Karpas-422 (cell line): ENCODE results near the gene HOXD12. TPM values are rescaled to one million over a fixed set of nuclear protein-coding genes. Genes with fewer than 3 reads are reported as not detected.

Experiments used
- DNase-seq: peaks from one replicate; pipeline ENCODE4 v3.0.0-alpha.2; 2015
- H2AFZ ChIP-seq: fragments of 200-600 bp; sonication (generic); 2 replicates; pipeline ENCODE4 v1.6.1; 2014; ENCODE audit warnings: antibody characterized with exemption, low read length, mixed read lengths
- H3K27ac ChIP-seq: fragments of 200-600 bp; sonication (generic); 2 replicates; pipeline ENCODE4 v1.5.1; 2014; ENCODE audit warnings: mild to moderate bottlenecking, low read length, moderate library complexity
- H3K27me3 ChIP-seq: fragments of 200-600 bp; sonication (generic); 2 replicates; pipeline ENCODE4 v1.6.1; 2014; ENCODE audit warnings: low read length, mixed read lengths
- H3K36me3 ChIP-seq: fragments of 200-600 bp; sonication (generic); 2 replicates; pipeline ENCODE4 v1.6.1; 2014; ENCODE audit warnings: low read length, mixed read lengths; ENCODE audit not compliant: insufficient read depth
- H3K4me1 ChIP-seq: fragments of 200-600 bp; sonication (generic); 2 replicates; pipeline ENCODE4 v1.6.1; 2014; ENCODE audit warnings: mild to moderate bottlenecking, low read length, mixed read lengths
- H3K4me2 ChIP-seq: fragments of 200-600 bp; sonication (generic); 2 replicates; pipeline ENCODE4 v1.6.1; 2014; ENCODE audit warnings: low read length, low read depth, mild to moderate bottlenecking; ENCODE audit not compliant: poor library complexity, severe bottlenecking
- H3K4me3 ChIP-seq: fragments of 200-600 bp; sonication (generic); 2 replicates; pipeline ENCODE4 v1.5.1; 2014; ENCODE audit warnings: mild to moderate bottlenecking, antibody characterized with exemption, low read length, mixed read lengths
- H3K79me2 ChIP-seq: fragments of 200-600 bp; sonication (generic); 2 replicates; pipeline ENCODE4 v1.6.1; 2014; ENCODE audit warnings: mild to moderate bottlenecking, low read length, mixed read lengths
- H3K9ac ChIP-seq: fragments of 200-600 bp; sonication (generic); 2 replicates; pipeline ENCODE4 v1.6.0; 2014; ENCODE audit warnings: low read length
- H3K9me2 ChIP-seq: fragments of 200-600 bp; sonication (generic), shearing (Covaris generic); replicated peaks from 2 replicates; pipeline ENCODE4 v1.6.0; 2014; ENCODE audit warnings: mild to moderate bottlenecking, low read length, moderate library complexity; ENCODE audit not compliant: insufficient read depth
- H3K9me3 ChIP-seq: fragments of 300-700, 200-600 bp; sonication (generic); 2 replicates; pipeline ENCODE4 v1.6.1; 2014; ENCODE audit warnings: low read length, mixed read lengths
- H4K20me1 ChIP-seq: fragments of 200-600 bp; sonication (generic); 2 replicates; pipeline ENCODE4 v1.6.1; 2014; ENCODE audit warnings: mild to moderate bottlenecking, antibody characterized with exemption, low read length, low read depth; ENCODE audit not compliant: insufficient read depth
- small RNA-seq: library from RNA; depleted of rRNA; stranded (forward); fragments of <200 nt; gene quantifications from one replicate; pipeline ENCODE3, GENCODE V24; 2014
- total RNA-seq: library from RNA; depleted of rRNA; stranded (reverse); fragments of >200 nt; shearing (Covaris generic); gene quantifications from 2 replicates; pipeline ENCODE4 v1.2.3, GENCODE V29; 2014; ENCODE audit warnings: low replicate concordance; rRNA removed

HOXD12 gene
- total RNA-seq, 1 experiment from 2014 or later = 1.0 TPM

- H3K9ac ChIP-seq = no peak overlapping the region
- H3K36me3 ChIP-seq = no peaks in the 10 kb centered on the region
- H3K9me3 ChIP-seq = no peaks in the 10 kb centered on the region
- H3K27me3 ChIP-seq = no peaks in the 10 kb centered on the region
- H3K9me2 ChIP-seq = no peaks in the 10 kb centered on the region
- H2AFZ ChIP-seq = no peak overlapping the region
- no peak for DNase-seq
- no peaks in the 10 kb centered on the region for H3K79me2 ChIP-seq
- H4K20me1 ChIP-seq = no peaks in the 10 kb centered on the region
- no peaks in the 10 kb centered on the region for H3K4me1 ChIP-seq
- H3K4me3 ChIP-seq = no peak overlapping the region
- no peak overlapping the region for H3K4me2 ChIP-seq
- H3K27ac ChIP-seq = no peak overlapping the region
Measured at GRCh38 chr2:176148751-176149421, 49.3 kb downstream of the HOXD12 start.

GRCh38 chr2:176149481-176149938 is 49.9 kb downstream of the HOXD12 start:
- Histone ChIP-seq H3K79me2 (no peaks in the 10 kb centered on the region), H3K36me3 (no peaks in the 10 kb centered on the region), H3K4me2 (no peak overlapping the region), H3K27me3 (no peaks in the 10 kb centered on the region), H3K9ac (no peak overlapping the region), H3K27ac (no peak overlapping the region), H3K4me3 (no peak overlapping the region), H4K20me1 (no peaks in the 10 kb centered on the region), H2AFZ (no peak overlapping the region), H3K4me1 (no peaks in the 10 kb centered on the region), H3K9me2 (no peaks in the 10 kb centered on the region), H3K9me3 (no peaks in the 10 kb centered on the region)
- no peak for DNase-seq

GRCh38 chr2:176149939-176150583 is 50.5 kb downstream of the HOXD12 start:
- H3K9me2 ChIP-seq = no peaks in the 10 kb centered on the region
- H3K36me3 ChIP-seq = no peaks in the 10 kb centered on the region
- H3K4me1 ChIP-seq = no peaks in the 10 kb centered on the region
- H3K4me2 ChIP-seq = no peak overlapping the region
- no peaks in the 10 kb centered on the region for H3K27me3 ChIP-seq
- H3K27ac ChIP-seq = no peak overlapping the region
- no peak overlapping the region for H3K9ac ChIP-seq
- no peak overlapping the region for H3K4me3 ChIP-seq
- H4K20me1 ChIP-seq = no peaks in the 10 kb centered on the region
- no peaks in the 10 kb centered on the region for H3K9me3 ChIP-seq
- H2AFZ ChIP-seq = no peak overlapping the region
- H3K79me2 ChIP-seq = no peaks in the 10 kb centered on the region
- no peak for DNase-seq

GRCh38 chr2:176150584-176151441 is 51.2 kb downstream of the HOXD12 start:
- Histone ChIP-seq H3K4me1 (no peaks in the 10 kb centered on the region), H4K20me1 (no peaks in the 10 kb centered on the region), H3K9me3 (no peaks in the 10 kb centered on the region), H3K4me2 (no peak overlapping the region), H3K27ac (no peak overlapping the region), H3K9me2 (no peaks in the 10 kb centered on the region), H3K4me3 (no peak overlapping the region), H3K27me3 (no peaks in the 10 kb centered on the region), H3K36me3 (no peaks in the 10 kb centered on the region), H2AFZ (no peak overlapping the region), H3K79me2 (no peaks in the 10 kb centered on the region), H3K9ac (no peak overlapping the region)
- DNase-seq = no peak

- no peaks in the 10 kb centered on the region for H3K9me3 ChIP-seq
- H3K9me2 ChIP-seq = no peaks in the 10 kb centered on the region
- H3K27ac ChIP-seq = no peak within 1 kb of the TSS
- no peak within 1 kb of the TSS for H3K4me3 ChIP-seq
- H3K4me2 ChIP-seq = no peak within 1 kb of the TSS
- no peak within 1 kb of the TSS for H3K9ac ChIP-seq
- no peak for DNase-seq
- no peaks in the 10 kb centered on the region for H3K79me2 ChIP-seq
- H4K20me1 ChIP-seq = no peaks in the 10 kb centered on the region
- no peaks in the 10 kb centered on the region for H3K36me3 ChIP-seq
- H3K4me1 ChIP-seq = no peaks in the 10 kb centered on the region
- no peak within 1 kb of the TSS for H2AFZ ChIP-seq
- no peaks in the 10 kb centered on the region for H3K27me3 ChIP-seq
Measured at GRCh38 chr2:176151442-176152287, 52.1 kb downstream of the HOXD12 start, which contains the start of gene HOXD4. HOXD4 (plus strand) TSS chr2:176151550; CDS start chr2:176151634, 84 bp downstream.

Small RNA genes within 50 kb of the gene (small RNA-seq; reads per million reads assigned to genes)
- 4.2 reads per million, percentile 75 among the genes with 10 or more reads in this experiment for gene MIR10B

Other genes starting within 250 kb of the HOXD12 start
- gene LNPK, start 97.5 kb upstream of the HOXD12 start, total RNA-seq = 17.1 and 69.0 TPM in 2 replicates
- gene EVX2, start 15.8 kb upstream of the HOXD12 start, total RNA-seq = not detected in 2 replicates
- gene HOXD13, start 7.1 kb upstream of the HOXD12 start, total RNA-seq = not detected in 2 replicates
- not detected in 2 replicates for gene HOXD11, start 7.5 kb downstream of the HOXD12 start, total RNA-seq
- gene HOXD10, start 17.0 kb downstream of the HOXD12 start, total RNA-seq = not detected in 2 replicates
- gene HOXD9, start 22.9 kb downstream of the HOXD12 start, total RNA-seq = not detected in 2 replicates
- not detected in 2 replicates for gene HOXD8, start 29.9 kb downstream of the HOXD12 start, total RNA-seq
- not detected in 2 replicates for gene HOXD4, start 51.8 kb downstream of the HOXD12 start, total RNA-seq
- not detected in 2 replicates for gene HOXD3, start 57.5 kb downstream of the HOXD12 start, total RNA-seq
- not detected in 2 replicates for gene HOXD1, start 88.9 kb downstream of the HOXD12 start, total RNA-seq
- 64.8 and 106 TPM in 2 replicates for gene MTX2, start 169.6 kb downstream of the HOXD12 start, total RNA-seq